A673 (cell line): ENCODE measurements around the gene CFAP43. TPM values are rescaled to one million over a fixed set of nuclear protein-coding genes. Genes with fewer than 3 reads are reported as not detected.

ENCODE experiments used
- BruUV-seq: library from RNA; stranded (reverse); fragments of 400-500 nt; replicated peaks from 2 replicates; lab custom pipeline; 2021; lab: Mats Ljungman, UMichigan
- CTCF ChIA-PET: fragments of 300-600 bp; sonication (Branson Sonifier 250); formaldehyde crosslinking; loops from one replicate; lab custom pipeline; 2022; ENCODE audit warnings: antibody characterized with exemption; lab: Charles Lee
- POLR2A ChIA-PET: fragments of 300-600 bp; sonication (Branson Sonifier 250); formaldehyde crosslinking; loops from one replicate; lab custom pipeline; 2022; ENCODE audit warnings: antibody characterized with exemption; ENCODE audit not compliant: low non-redundant PET; lab: Charles Lee
- DNase-seq: peaks from one replicate; pipeline ENCODE4 v3.0.0-alpha.2; 2015; ENCODE audit warnings: low spot score
- H3K27ac ChIP-seq: fragments of 200-600 bp; sonication (generic); 2 replicates; pipeline ENCODE4 v1.5.1; 2016; ENCODE audit warnings: mixed run types, low read depth, mild to moderate bottlenecking, mixed read lengths, antibody characterized with exemption, low read length; ENCODE audit not compliant: poor library complexity, severe bottlenecking
- H3K27me3 ChIP-seq: fragments of 200-600 bp; sonication (generic); replicated peaks from 2 replicates; pipeline ENCODE4 v1.6.1; 2017; ENCODE audit warnings: mixed run types, low read depth, mild to moderate bottlenecking, mixed read lengths, antibody characterized with exemption, low read length; ENCODE audit not compliant: insufficient read depth, poor library complexity
- H3K36me3 ChIP-seq: fragments of 200-600 bp; sonication (generic); 2 replicates; pipeline ENCODE4 v1.6.1; 2016; ENCODE audit warnings: mixed run types, mild to moderate bottlenecking, mixed read lengths, antibody characterized with exemption, low read length; ENCODE audit not compliant: insufficient read depth, poor library complexity, severe bottlenecking
- H3K4me1 ChIP-seq: fragments of 200-600 bp; sonication (generic); 2 replicates; pipeline ENCODE4 v1.6.1; 2017; ENCODE audit warnings: mixed run types, mild to moderate bottlenecking, mixed read lengths, antibody characterized with exemption, low read length; ENCODE audit not compliant: insufficient read depth, poor library complexity, severe bottlenecking
- H3K4me3 ChIP-seq: fragments of 200-600 bp; sonication (generic); 2 replicates; pipeline ENCODE4 v1.5.1; 2016; ENCODE audit warnings: low read depth, mixed run types, mild to moderate bottlenecking, mixed read lengths, low read length; ENCODE audit not compliant: poor library complexity, severe bottlenecking
- H3K9me3 ChIP-seq: fragments of 200-600 bp; sonication (generic); 2 replicates; pipeline ENCODE4 v1.6.1; 2016; ENCODE audit warnings: mixed run types, low read depth, mild to moderate bottlenecking, mixed read lengths, antibody characterized with exemption, low read length; ENCODE audit not compliant: poor library complexity, severe bottlenecking
- EZH2 ChIP-seq: fragments of 200-600 bp; sonication (generic); IDR thresholded peaks from 2 replicates; pipeline ENCODE4 v1.6.1; 2017; ENCODE audit warnings: borderline replicate concordance, low read depth, mild to moderate bottlenecking, mixed read lengths, antibody characterized with exemption, low read length; ENCODE audit not compliant: poor library complexity, severe bottlenecking
- intact Hi-C: fragments of 100-400 bp; cut with micrococcal nuclease; formaldehyde crosslinking; loops from one replicate; pipeline ENCODE4 v1.10.0; 2022; ENCODE audit not compliant: unreplicated experiment
- total RNA-seq: library from RNA; stranded (reverse); gene quantifications from 2 replicates; pipeline ENCODE4 v1.2.3, GENCODE V29; 2021
- TF ChIP-seq, protein P1 (sequence below): fragments of 300-800, 200-600 bp; sonication (generic); conservative IDR thresholded peaks from 2 replicates; pipeline ENCODE4 v1.5.1; 2017; ENCODE audit warnings: low read depth, mild to moderate bottlenecking, antibody characterized with exemption, low read length, moderate library complexity, mixed read lengths

Gene CFAP43
- total RNA-seq, 1 experiment from 2014 or later: 0.13 TPM

DNA sequence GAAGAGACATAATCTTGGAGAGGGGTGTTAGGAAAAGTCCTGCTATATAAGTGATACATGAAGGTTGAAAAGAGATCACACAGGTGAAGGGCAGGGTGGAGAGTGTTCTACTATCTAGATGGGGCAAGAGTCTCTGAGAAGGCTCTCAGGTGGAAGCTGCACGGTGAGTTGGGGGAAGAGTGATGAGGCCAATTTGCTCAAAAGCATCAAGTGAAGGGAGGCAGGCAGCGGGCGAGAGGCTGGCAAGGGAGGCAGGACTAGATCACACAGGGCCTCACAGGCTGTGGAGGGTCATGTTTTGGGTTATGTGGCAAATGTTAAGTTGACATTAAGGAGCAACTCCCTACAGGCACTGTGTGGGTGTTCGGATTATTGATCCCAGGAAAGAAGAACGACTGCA is 143.9 kb downstream of the CFAP43 start:
- intact Hi-C loops: no loop called here
- H3K27me3 ChIP-seq: no peaks in the 10 kb centered on the region
- POLR2A ChIA-PET: no interaction called here
- no peak for TF ChIP-seq EZH2
- TF ChIP-seq, protein P1, sequence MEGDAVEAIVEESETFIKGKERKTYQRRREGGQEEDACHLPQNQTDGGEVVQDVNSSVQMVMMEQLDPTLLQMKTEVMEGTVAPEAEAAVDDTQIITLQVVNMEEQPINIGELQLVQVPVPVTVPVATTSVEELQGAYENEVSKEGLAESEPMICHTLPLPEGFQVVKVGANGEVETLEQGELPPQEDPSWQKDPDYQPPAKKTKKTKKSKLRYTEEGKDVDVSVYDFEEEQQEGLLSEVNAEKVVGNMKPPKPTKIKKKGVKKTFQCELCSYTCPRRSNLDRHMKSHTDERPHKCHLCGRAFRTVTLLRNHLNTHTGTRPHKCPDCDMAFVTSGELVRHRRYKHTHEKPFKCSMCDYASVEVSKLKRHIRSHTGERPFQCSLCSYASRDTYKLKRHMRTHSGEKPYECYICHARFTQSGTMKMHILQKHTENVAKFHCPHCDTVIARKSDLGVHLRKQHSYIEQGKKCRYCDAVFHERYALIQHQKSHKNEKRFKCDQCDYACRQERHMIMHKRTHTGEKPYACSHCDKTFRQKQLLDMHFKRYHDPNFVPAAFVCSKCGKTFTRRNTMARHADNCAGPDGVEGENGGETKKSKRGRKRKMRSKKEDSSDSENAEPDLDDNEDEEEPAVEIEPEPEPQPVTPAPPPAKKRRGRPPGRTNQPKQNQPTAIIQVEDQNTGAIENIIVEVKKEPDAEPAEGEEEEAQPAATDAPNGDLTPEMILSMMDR: no peak
- no TSS peak for BruUV-seq
- no peak overlapping the region for H3K27ac ChIP-seq
- DNase-seq: no peak
- no peaks in the 10 kb centered on the region for H3K36me3 ChIP-seq
- CTCF ChIA-PET: no interaction called here
- no peak overlapping the region for H3K4me3 ChIP-seq
- H3K9me3 ChIP-seq: no peaks in the 10 kb centered on the region
- H3K4me1 ChIP-seq: no peaks in the 10 kb centered on the region

DNA sequence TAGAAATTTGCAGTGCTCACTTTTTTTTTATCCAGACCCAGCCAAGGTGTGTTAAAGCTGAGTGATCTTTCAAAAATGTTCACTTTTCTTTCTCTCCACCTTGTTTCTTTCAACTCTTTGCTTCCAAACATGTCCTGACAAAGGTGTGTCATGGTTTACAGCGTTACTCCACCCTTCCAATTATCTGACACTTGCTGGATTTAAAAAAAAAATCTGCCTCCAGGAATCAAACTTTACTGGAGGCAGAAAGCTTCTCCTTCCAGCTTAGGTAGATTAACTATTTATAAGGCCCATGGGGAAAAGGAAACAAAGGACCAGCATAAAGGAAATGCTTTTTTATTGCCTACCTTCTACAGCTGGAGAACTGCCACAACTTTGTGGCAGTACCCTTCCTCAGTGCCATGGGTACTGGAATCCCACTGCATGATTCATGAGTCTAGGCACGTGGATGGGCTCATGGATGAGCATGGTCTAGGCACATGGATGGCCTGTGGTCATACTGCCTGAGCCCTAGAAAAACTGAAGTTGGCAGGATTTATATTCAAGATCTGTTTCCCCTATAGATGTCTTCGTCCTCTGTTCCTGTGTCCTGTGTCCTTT is 146.3 kb downstream of the CFAP43 start, which contains the start of gene COL17A1:
Gene COL17A1, minus strand, starts transcription at position 80 of the 600 bp plus-strand sequence. CDS start 5,207 bp downstream, outside the sequence.
- CTCF ChIA-PET: no interaction called here
- POLR2A ChIA-PET: no interaction called here
- Histone ChIP-seq H3K27ac (no peak within 1 kb of the TSS), H3K27me3 (no peaks in the 10 kb centered on the region), H3K36me3 (no peaks in the 10 kb centered on the region), H3K9me3 (no peaks in the 10 kb centered on the region), H3K4me1 (no peaks in the 10 kb centered on the region), H3K4me3 (no peak within 1 kb of the TSS)
- peak; percentile 35 for DNase-seq
- no TSS peak for BruUV-seq
- intact Hi-C loops: no loop called here
- TF ChIP-seq, protein P1: no peak
- TF ChIP-seq EZH2: no peak

DNA sequence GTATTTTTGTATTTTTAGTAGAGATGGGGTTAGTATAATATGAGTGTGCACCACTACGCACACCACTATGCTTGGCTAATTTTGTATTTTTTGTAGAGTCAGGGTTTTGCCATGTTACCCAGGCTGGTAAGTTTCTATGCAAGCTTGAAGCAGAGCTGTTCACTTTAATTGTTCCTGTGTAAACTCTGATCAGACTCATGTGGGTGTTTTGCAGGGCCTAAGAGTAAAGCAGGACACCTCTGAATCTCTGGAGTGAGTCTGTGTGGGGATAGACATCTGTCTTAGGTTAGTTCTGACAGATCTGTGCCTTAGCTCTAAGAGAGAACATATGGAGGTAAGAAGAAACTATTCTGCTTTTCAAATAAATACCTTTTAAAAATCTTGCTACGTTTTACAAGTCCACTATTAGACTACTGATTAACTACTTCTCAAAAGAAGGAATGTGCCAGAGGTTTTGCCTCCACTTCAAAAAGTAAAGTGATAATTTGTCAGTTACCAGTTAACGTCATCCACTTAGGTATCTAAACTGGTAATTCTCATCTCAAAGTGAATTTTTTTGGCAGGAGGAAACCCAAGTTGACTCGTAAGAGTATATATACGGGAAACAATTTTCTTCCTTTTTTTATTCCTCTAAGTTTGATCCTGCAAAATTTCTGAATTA is 147.6 kb downstream of the CFAP43 start:
- no peak for TF ChIP-seq EZH2
- TF ChIP-seq, protein P1: no peak
- ChIA-PET CTCF (no interaction called here), POLR2A (no interaction called here)
- Histone ChIP-seq H3K4me3 (no peak overlapping the region), H3K4me1 (no peaks in the 10 kb centered on the region), H3K9me3 (no peaks in the 10 kb centered on the region), H3K36me3 (no peaks in the 10 kb centered on the region), H3K27ac (no peak overlapping the region), H3K27me3 (no peaks in the 10 kb centered on the region)
- intact Hi-C loops: no loop called here
- BruUV-seq: no TSS peak
- no peak for DNase-seq
